NOMO-1 treated with dmso at 0.1 percent for 144 hours (cell line): ENCODE results near the gene ING3.
"Not testable (repeated sequence)": the region's sequence is repeated elsewhere in the genome, so short reads cannot be mapped to it uniquely, and the experiment has no call there.

Experiments used
- DNase-seq: peaks from one replicate; lab custom pipeline; 2025; ENCODE audit not compliant: unreplicated experiment; lab: John Stamatoyannopoulos, UW

The ING3 gene

GRCh38 chr7:120949998-120950538 lies 509 bp upstream of the ING3 start:
- no peak for DNase-seq

- no peak for DNase-seq
These were observed 727 bp downstream of the ING3 start for GRCh38 chr7:120951309-120951699.

GRCh38 chr7:120951826-120952225 lies 1.2 kb downstream of the ING3 start:
- no peak for DNase-seq

GRCh38 chr7:120955577-120956149 lies 5.1 kb downstream of the ING3 start:
- no peak for DNase-seq

GRCh38 chr7:120959929-120960484 lies 9.4 kb downstream of the ING3 start:
- DNase-seq = no peak

- no peak for DNase-seq
These were observed 10.1 kb downstream of the ING3 start for GRCh38 chr7:120960714-120961113.

GRCh38 chr7:120961638-120962173 lies 11.1 kb downstream of the ING3 start:
- no peak for DNase-seq

- DNase-seq = no peak
These were observed 13.5 kb downstream of the ING3 start for GRCh38 chr7:120964088-120964487.

GRCh38 chr7:120966961-120967360 lies 16.4 kb downstream of the ING3 start:
- no peak for DNase-seq

GRCh38 chr7:120973849-120974248 lies 23.3 kb downstream of the ING3 start:
- no peak for DNase-seq

GRCh38 chr7:120979765-120980499 lies 29.4 kb downstream of the ING3 start:
- DNase-seq = no peak

- DNase-seq = no peak
These were observed 30.5 kb downstream of the ING3 start for GRCh38 chr7:120981117-120981516.

- no peak for DNase-seq
These were observed 31.5 kb downstream of the ING3 start for GRCh38 chr7:120981888-120982615.

- not testable (repeated sequence) for DNase-seq
These were observed 33.0 kb downstream of the ING3 start for GRCh38 chr7:120983592-120983991.

GRCh38 chr7:120984406-120984805 lies 33.8 kb downstream of the ING3 start:
- no peak for DNase-seq

- no peak for DNase-seq
These were observed 34.7 kb downstream of the ING3 start for GRCh38 chr7:120985130-120985758.

GRCh38 chr7:120985839-120986238 lies 35.3 kb downstream of the ING3 start:
- DNase-seq = no peak

GRCh38 chr7:120986650-120987049 lies 36.1 kb downstream of the ING3 start:
- no peak for DNase-seq

- no peak for DNase-seq
These were observed 36.7 kb downstream of the ING3 start for GRCh38 chr7:120987280-120987679.

- peak; percentile 51 for DNase-seq
These were observed 37.4 kb downstream of the ING3 start for GRCh38 chr7:120987683-120988590.
